NK-92 treated with Interleukin-12 subunit alpha and Interleukin-12 subunit beta, amount 100 ng/mL, for 24 hours (cell line): ENCODE measurements around the gene CETP.
"Not testable (repeated sequence)": the region's sequence is repeated elsewhere in the genome, so short reads cannot be mapped to it uniquely, and the experiment has no call there.

Source experiments
- DNase-seq: peaks from one replicate; lab custom pipeline; 2025; lab: John Stamatoyannopoulos, UW

CETP gene

GRCh38 chr16:56960681-56961281, 969 bp upstream of the CETP start:
- DNase-seq = no peak

DNA sequence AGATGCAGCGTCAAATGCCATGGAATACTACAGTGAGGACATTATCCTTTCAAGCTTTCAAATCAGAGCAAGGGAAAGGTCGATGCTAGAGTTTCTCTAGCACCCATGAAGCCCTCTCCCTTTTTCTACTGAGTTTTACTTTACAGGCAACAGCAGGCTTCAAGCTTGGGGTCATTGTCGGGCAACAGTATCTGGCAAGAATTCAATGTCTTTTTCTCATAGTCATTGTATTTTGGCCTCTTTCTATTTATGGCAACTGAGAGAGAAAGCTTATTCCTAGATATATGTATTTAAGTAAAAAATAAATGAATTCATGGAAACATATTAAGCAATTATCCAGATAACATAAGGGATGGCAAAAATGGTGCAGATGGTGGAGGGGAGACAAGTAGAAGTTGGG, 364 bp upstream of the CETP start:
- no peak for DNase-seq

GRCh38 chr16:56964243-56965148, 2.7 kb downstream of the CETP start:
- peak; percentile 75 for DNase-seq

DNA sequence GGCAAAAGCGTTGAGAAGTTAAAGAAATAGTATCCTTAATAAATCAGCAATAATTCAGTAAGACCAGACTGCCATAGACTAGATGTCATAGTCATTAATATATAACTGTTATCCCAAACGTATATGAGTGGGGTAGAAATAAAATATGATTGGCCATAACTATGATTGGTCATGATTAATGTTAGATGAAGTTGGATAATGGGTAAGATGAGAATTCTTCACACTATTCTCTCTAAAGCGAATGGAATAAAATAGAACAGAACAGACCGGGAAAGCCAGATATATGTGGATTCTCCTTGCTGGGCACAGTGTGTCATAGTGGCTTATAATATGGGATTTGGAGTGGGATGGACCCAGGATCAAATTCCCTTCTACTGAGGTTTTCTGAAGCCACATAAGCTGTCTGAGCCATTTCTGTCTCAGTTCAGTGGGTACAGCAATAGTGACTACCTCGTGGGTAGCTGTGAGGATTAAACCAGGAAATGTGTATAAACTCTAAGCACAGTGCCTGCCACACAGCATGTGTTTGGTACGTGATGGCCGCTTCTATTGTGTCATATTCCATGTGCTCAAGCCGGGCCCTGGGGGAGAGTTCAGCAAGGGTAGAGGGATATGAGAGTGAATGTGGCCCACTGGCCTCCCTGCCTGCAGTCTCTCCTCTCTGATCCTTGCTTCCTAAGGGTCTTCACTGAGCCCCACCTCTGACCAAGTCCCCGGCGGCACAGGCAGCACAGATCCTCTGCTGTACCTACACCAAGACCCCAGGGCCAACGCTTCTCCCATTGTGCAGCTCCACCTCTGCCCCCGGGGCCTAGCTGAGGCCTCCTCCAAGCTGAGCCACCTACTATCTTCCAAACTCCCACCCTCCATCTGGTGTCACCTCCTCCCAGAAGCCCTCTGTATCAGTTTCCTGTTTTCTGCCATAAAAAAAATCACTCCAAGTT, 3.7 kb downstream of the CETP start:
- DNase-seq = no peak

- no peak for DNase-seq
These were observed 4.3 kb downstream of the CETP start for GRCh38 chr16:56966093-56966475.

- DNase-seq = no peak
These were observed 6.0 kb downstream of the CETP start for GRCh38 chr16:56967733-56968132.

DNA sequence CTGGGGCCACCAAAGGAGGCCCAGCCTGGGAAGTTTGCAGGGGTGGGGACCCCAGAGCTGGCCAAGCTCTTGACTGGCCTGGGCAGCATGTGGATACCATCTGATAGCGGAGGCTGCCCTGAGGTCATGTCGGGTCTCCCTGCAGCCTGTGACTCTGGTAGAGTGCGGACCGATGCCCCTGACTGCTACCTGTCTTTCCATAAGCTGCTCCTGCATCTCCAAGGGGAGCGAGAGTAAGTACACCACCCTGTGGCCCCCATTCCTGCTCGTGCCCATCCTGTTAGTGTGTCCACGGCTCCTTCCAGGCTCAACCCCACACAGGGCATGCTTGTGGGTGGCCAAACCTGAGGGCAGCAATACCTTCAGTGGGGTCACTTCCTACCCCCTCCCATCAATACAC, 8.0 kb downstream of the CETP start:
- no peak for DNase-seq

DNA sequence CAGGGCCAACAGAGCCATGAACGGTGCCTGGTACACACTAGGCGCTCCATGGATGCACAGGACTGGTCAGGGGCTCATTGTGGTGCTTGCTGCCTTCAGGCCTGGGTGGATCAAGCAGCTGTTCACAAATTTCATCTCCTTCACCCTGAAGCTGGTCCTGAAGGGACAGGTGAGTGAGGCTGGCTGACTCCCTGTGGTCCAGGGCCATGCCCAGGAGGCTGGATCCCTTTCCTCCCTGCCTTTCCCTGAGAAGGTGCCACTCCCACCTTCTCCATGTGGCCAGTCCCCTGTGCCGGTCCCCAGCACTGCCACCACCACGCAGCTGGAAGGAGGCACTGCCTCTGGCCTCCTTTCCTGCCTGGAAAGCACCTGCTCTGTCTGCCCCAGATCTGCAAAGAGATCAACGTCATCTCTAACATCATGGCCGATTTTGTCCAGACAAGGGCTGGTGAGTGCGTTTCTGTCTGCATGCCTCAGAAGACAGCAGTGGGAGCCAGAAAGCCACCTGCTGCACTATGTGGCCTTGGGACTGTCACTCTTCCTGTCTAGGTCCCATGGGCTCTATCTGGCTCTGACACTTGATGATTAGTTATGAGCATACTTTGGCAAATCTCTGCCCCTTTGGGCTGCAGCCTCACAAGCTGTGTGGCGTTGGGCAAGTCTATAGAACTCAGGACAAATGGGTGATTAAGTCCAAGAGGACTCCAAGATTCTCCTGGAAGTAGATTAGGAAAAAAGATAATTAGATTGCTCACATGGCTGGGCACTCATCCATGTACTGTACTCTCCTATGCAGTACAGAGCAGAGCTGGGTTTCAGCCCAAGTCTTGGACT, 9.4 kb downstream of the CETP start:
- no peak for DNase-seq

DNA sequence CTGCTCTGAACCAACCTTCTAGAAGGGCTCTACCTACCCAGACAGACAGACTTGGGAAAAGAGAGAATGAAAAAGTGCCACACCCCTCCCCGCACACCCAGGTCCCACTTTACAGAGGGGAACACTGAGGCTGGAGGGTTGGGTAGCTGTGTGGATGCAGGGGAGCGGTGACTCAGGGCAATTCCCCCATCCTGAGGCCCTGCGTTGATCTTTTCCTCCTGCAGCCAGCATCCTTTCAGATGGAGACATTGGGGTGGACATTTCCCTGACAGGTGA, 10.0 kb downstream of the CETP start:
- no peak for DNase-seq

GRCh38 chr16:56972403-56973293, 10.9 kb downstream of the CETP start:
- no peak for DNase-seq

DNA sequence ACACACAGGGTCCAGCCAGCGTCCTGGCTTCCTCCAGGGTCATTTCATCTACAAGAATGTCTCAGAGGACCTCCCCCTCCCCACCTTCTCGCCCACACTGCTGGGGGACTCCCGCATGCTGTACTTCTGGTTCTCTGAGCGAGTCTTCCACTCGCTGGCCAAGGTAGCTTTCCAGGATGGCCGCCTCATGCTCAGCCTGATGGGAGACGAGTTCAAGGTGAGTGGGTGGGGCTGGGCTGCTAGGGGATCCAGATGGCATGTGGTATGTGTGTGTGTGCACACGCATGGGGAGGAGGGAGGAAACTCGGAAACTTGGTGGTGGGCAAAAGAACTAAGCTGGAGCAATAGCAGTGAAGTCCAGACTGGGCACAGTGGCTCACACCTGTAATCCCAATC, 11.5 kb downstream of the CETP start:
- DNase-seq = no peak

DNA sequence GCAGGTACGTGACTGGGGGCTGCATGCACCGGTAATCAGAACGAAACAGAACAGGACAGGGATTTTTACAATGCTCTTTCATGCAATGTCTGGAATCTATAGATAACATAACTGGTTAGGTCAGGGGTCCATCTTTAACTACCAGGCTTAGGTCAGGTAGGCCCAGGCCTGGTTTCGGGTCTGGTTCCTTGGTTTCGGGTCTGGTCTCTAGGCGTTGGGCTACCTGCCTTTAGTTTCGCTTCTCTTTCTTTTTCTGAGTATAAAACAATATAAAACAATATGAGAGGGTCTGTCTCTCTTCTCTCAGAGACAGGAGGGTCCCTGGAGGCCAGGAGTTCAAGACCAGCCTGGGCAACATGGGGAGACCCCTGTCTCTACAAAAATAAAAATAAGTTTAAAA, 12.1 kb downstream of the CETP start:
- not testable (repeated sequence) for DNase-seq

DNA sequence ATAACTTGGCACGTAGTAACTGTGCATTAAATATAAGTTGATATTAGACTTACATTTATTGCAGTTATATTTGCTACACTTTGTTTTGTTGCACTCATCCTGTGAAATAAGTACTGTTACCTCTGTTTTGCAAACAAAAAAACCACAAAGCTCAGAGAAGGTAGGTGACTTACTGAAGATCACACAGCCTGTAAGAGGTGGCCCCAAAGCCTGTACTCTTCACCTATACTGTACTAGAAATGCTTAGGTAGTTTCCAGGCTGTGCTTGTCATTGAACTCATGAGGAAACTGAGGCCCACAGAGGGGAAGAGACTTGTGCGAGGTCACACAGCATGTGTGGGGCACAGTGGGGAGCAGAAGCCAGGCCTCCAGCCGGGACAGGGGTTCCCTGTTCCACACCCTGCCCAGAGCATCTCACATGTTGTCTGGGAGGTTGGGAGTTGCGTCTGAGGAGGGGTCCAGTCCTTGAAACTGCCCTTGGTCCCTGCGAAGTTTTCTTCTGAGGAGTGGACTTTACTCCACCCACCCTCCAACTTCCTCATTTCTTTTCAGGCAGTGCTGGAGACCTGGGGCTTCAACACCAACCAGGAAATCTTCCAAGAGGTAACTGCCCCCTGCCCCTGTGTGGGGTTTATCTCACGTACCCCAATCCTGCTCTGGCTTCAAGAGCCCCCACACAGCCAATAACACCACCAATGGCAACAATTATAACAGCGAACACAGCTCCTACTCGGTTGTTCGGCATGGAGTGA, 13.0 kb downstream of the CETP start:
- DNase-seq = no peak

DNA sequence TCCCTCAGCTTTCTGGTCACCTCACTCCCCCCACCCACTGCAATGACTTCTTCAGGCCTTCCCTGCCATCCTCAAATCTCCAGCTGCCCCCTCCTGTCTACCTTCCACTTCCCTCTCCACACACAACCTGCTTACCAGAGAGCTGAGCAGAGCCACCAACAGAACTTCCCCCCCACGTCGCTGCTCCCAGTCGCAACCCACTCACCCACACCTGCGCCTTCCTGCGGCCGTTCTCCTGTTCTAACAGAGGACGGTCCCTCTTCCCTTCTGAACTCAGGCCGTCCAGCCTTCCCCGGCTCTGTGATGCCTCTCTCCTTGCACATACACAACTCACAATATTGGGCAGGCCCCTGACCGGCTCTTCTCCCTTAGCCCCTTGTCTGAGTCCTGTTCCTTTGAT, 14.0 kb downstream of the CETP start:
- DNase-seq = no peak

- no peak for DNase-seq
These were observed 15.5 kb downstream of the CETP start for GRCh38 chr16:56977216-56977615.

DNA sequence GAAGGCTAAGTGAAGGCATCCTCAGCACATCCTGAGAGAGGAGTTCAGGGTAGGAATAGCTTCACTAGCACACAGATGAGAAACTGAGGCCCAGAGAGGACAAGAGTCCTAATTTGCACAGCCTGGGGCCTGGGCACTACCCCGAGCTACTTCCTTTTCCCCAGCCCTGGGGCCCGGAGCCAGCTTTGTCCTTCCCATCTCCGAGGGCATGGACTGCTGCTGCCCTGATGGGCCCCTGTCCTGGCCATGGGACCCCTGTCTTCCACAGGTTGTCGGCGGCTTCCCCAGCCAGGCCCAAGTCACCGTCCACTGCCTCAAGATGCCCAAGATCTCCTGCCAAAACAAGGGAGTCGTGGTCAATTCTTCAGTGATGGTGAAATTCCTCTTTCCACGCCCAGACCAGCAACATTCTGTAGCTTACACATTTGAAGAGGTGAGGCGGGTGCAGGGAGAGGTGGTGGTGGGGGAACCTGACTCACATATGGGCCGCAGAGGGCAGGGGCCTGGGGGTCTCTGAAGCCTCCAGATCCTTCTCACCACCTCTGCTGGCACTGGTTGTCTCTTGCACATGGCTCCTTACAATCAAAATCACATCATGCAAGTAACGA, 16.2 kb downstream of the CETP start:
- no peak for DNase-seq

GRCh38 chr16:56980201-56980535, 18.4 kb downstream of the CETP start:
- no peak for DNase-seq

- no peak for DNase-seq
These were observed 19.3 kb downstream of the CETP start for GRCh38 chr16:56980792-56981724.
